Liver (tissue), 9 donors: ENCODE measurements around the gene DLL4. TPM values are rescaled to one million over a fixed set of nuclear protein-coding genes. Genes with fewer than 3 reads are reported as not detected.
A peak's percentile ranks its signal among the peaks of the same experiment; 100 is the strongest.

Experiments used
- DNase-seq: peaks from one replicate; pipeline ENCODE4 v3.0.0-alpha.2; 2017; ENCODE audit warnings: low spot score
- H3K27ac ChIP-seq, 2 donors: one replicate each; pipeline ENCODE4 v1.7.0; 2013; ENCODE audit warnings: inconsistent platforms in 2 of 2, low read length in 2 of 2, control low read depth in 1 of 2, low read depth in 1 of 2, mild to moderate bottlenecking in 1 of 2
- H3K27me3 ChIP-seq, 4 donors: one replicate each; pipeline versions ENCODE4 v1.6.1 to v1.7.0; 2013; ENCODE audit warnings: low read length in 3 of 4, inconsistent platforms in 1 of 4, mild to moderate bottlenecking in 1 of 4, moderate library complexity in 1 of 4; ENCODE audit not compliant: control insufficient read depth in 4 of 4, insufficient read depth in 4 of 4
- H3K36me3 ChIP-seq, 4 donors: one replicate each; pipeline versions ENCODE4 v1.6.1 to v1.7.0; 2013; ENCODE audit warnings: low read length in 3 of 4, mild to moderate bottlenecking in 3 of 4, low read depth in 1 of 4, moderate library complexity in 1 of 4; ENCODE audit not compliant: control insufficient read depth in 4 of 4, insufficient read depth in 3 of 4
- H3K4me1 ChIP-seq, 4 donors: one replicate each; pipeline versions ENCODE4 v1.6.1 to v1.7.0; 2013; ENCODE audit warnings: low read length in 3 of 4, mild to moderate bottlenecking in 3 of 4, moderate library complexity in 1 of 4; ENCODE audit not compliant: control insufficient read depth in 4 of 4, insufficient read depth in 4 of 4
- H3K4me3 ChIP-seq, 3 donors: one replicate each; pipeline versions ENCODE4 v1.6.1 to v1.7.0; 2013; ENCODE audit warnings: low read length in 3 of 3, control low read depth in 1 of 3, low read depth in 1 of 3, mild to moderate bottlenecking in 1 of 3
- H3K9ac ChIP-seq, 2 donors: one replicate each; pipeline ENCODE4 v1.7.0; 2013; ENCODE audit warnings: low read length in 2 of 2, mild to moderate bottlenecking in 2 of 2, moderate library complexity in 2 of 2, control low read depth in 1 of 2, low read depth in 1 of 2
- H3K9me3 ChIP-seq, 4 donors: one replicate each; pipeline versions ENCODE4 v1.6.1 to v1.7.0; 2013; ENCODE audit warnings: low read length in 3 of 4; ENCODE audit not compliant: control insufficient read depth in 4 of 4
- EGR1 ChIP-seq, 2 donors: IDR thresholded peaks; 2 replicates each; pipeline ENCODE4 v1.6.1; 2016 to 2018; ENCODE audit warnings: antibody characterized with exemption in 2 of 2, low read depth in 2 of 2
- FOXA1 ChIP-seq: IDR thresholded peaks from 2 replicates; pipeline ENCODE4 v1.6.1; 2016; ENCODE audit warnings: antibody characterized with exemption
- GABPA ChIP-seq, 2 donors: IDR thresholded peaks in 1 of 2; conservative IDR thresholded peaks in 1 of 2; 2 replicates each; pipeline ENCODE4 v1.6.1; 2016; ENCODE audit warnings: antibody characterized with exemption in 2 of 2, mild to moderate bottlenecking in 1 of 2, moderate library complexity in 1 of 2
- HNF4A ChIP-seq, 2 donors: conservative IDR thresholded peaks; 2 replicates each; pipeline ENCODE4 v1.6.1; 2016; ENCODE audit warnings: antibody characterized with exemption in 2 of 2, mild to moderate bottlenecking in 2 of 2
- JUND ChIP-seq, 2 donors: IDR thresholded peaks; 2 replicates each; pipeline ENCODE4 v1.6.1; 2016; ENCODE audit warnings: antibody characterized with exemption in 2 of 2
- MAX ChIP-seq: IDR thresholded peaks from 2 replicates; pipeline ENCODE4 v1.6.1; 2016; ENCODE audit warnings: antibody characterized with exemption
- NR2F2 ChIP-seq: IDR thresholded peaks from 2 replicates; pipeline ENCODE4 v1.6.1; 2016; ENCODE audit warnings: antibody characterized with exemption
- REST ChIP-seq: IDR thresholded peaks from 2 replicates; pipeline ENCODE4 v1.6.1; 2016; ENCODE audit warnings: antibody characterized with exemption, mild to moderate bottlenecking
- RXRA ChIP-seq, 2 donors: IDR thresholded peaks; 2 replicates each; pipeline ENCODE4 v1.6.1; 2017 to 2018; ENCODE audit warnings: antibody characterized with exemption in 2 of 2, mild to moderate bottlenecking in 1 of 2
- TAF1 ChIP-seq: conservative IDR thresholded peaks from 2 replicates; pipeline ENCODE4 v1.6.1; 2016; ENCODE audit warnings: antibody characterized with exemption, mild to moderate bottlenecking
- YY1 ChIP-seq: IDR thresholded peaks from 2 replicates; pipeline ENCODE4 v1.6.1; 2016; ENCODE audit warnings: antibody characterized with exemption, mild to moderate bottlenecking
- ZBTB33 ChIP-seq: IDR thresholded peaks from 2 replicates; pipeline ENCODE4 v1.6.1; 2016; ENCODE audit warnings: antibody characterized with exemption
- WGBS: extraction: QIAGEN DNeasy Blood & Tissue Kit; methylation state at CpG from one replicate; pipeline ENCODE4 v1.1.7; 2013; 5-methylcytosine and 5-hydroxymethylcytosine counted together
- polyA plus RNA-seq, 2 donors: library from polyadenylated mRNA; stranded (reverse) in 1 of 2; unstranded in 1 of 2; fragments of 200-250 nt in 1 of 2; fragments of >200 nt in 1 of 2; fragmentation: Nextera tagmentation in 1 of 2; extraction: Ambion mirVana in 1 of 2; gene quantifications; one replicate each; pipeline versions ENCODE4 v1.2.1 to v1.2.3, GENCODE V29; 2013 to 2015
- total RNA-seq, 2 donors: library from RNA; depleted of rRNA; stranded (reverse); fragments of >200 nt; gene quantifications; one replicate each; pipeline ENCODE4 v1.2.3, GENCODE V29; 2014
- donor health status: healthy.
- donor health status: healthy.
- donor health status: healthy.
- donor health status: healthy.
- donor health status: healthy.

DLL4 gene
- total and polyA plus RNA-seq, 4 donors = 2.1 to 3.8 (median 3.0) TPM

GRCh38 chr15:40906091-40906990, 22.8 kb upstream of the DLL4 start (continued):
- TF ChIP-seq EGR1 (IDR thresholded peaks at IDR 0.05; ENCODE audit: low read depth in 2 of 2) (peak in 1 of 2 donors; percentile 71), YY1 (peak; percentile 48), ZBTB33 (no peak), HNF4A (conservative IDR thresholded peaks at IDR 0.05) (peak in 1 of 2 donors; percentile 2), JUND (IDR thresholded peaks at IDR 0.05) (no peak)

- TF ChIP-seq RXRA (IDR thresholded peaks at IDR 0.05) (no peak), FOXA1 (no peak), NR2F2 (no peak), EGR1 (IDR thresholded peaks at IDR 0.05; ENCODE audit: low read depth in 2 of 2) (peak; percentile 29 to 32), YY1 (no peak), GABPA (IDR thresholded peaks at IDR 0.05 in 1 of 2, conservative IDR thresholded peaks at IDR 0.05 in 1 of 2) (no peak), REST (no peak), MAX (peak; percentile 30), HNF4A (conservative IDR thresholded peaks at IDR 0.05) (peak in 1 of 2 donors; percentile 10), TAF1 (no peak)
- WGBS = 25% methylated on average over 22 of the region's 22 CpGs
- H3K27me3 ChIP-seq = no peaks in the 10 kb centered on the region
- H3K27ac ChIP-seq = peak overlapping the region; percentile 96
- DNase-seq = no peak
- peaks cover 0 to 12% (median 6%) of the 10 kb centered on the region in 4 donors for H3K36me3 ChIP-seq
- peak overlapping the region in 1 of 2 donors; percentile 53 for H3K9ac ChIP-seq
- H3K9me3 ChIP-seq = no peaks in the 10 kb centered on the region
- H3K4me3 ChIP-seq = no peak overlapping the region
- H3K4me1 ChIP-seq = peaks cover 33 to 87% (median 76%) of the 10 kb centered on the region in 4 donors
Measured at GRCh38 chr15:40906991-40907802, 21.9 kb upstream of the DLL4 start.
